ENCODE data around the gene ASCL3.

The ASCL3 gene

DNA sequence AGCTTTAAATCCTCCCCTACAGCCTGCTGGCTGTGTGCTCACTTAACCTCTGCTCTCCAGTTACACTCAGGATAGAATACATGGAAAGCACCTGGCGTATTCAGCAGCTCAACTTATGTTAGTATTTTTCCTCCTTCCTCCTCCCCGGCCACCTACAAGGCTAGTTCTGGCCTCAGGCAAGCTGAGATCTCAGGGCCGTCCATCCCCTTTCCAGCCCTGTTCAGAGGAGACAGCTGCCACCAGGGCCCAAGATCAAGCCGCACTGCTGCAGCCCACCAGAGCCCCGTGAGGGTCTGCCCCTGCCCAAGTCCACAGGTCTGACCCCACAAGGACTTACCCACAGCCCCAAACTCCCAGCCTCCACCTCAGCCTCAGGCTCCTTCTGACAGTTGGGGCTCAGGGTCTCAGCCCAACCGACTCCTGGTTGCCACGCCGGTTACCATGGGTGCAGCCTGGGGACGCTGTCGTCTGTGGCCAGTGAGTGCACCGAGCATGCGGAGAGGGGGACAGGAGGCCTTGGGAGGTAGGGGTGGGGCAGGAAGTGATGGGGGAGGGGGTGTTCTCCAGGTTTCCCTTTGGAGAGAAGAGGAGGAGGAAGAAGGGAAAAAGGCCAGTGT, 10.1 kb downstream of the ASCL3 start, which contains the start of gene C11orf16:
Gene C11orf16 (minus strand): TSS at position 384 of the 617 bp plus-strand sequence. CDS start 639 bp downstream, outside the sequence.
- Histone ChIP-seq H3K79me2 (ENCODE audit: control insufficient read depth, low read length) (no peaks in the 10 kb centered on the region), H3K9me2 (replicated peaks; ENCODE audit: control insufficient read depth, low read length) (no peaks in the 10 kb centered on the region), H3K27ac (ENCODE audit: low read depth, low read length) (no peak within 1 kb of the TSS), H3K9me3 (ENCODE audit: control insufficient read depth, insufficient read depth, low read length) (no peaks in the 10 kb centered on the region), H3K4me1 (ENCODE audit: control insufficient read depth, low read length) (no peaks in the 10 kb centered on the region), H3K36me3 (ENCODE audit: control insufficient read depth, low read length) (no peaks in the 10 kb centered on the region), H3K4me2 (ENCODE audit: low read length) (no peak within 1 kb of the TSS), H3K4me3 (ENCODE audit: low read length) (no peak within 1 kb of the TSS), H3F3A (ENCODE audit: control insufficient read depth, insufficient read depth) (no peaks in the 10 kb centered on the region), H3K27me3 (ENCODE audit: control insufficient read depth, low read length) (no peaks in the 10 kb centered on the region), H4K20me1 (ENCODE audit: control insufficient read depth, insufficient read depth, low read depth, low read length) (no peaks in the 10 kb centered on the region)
- no peak for TF ChIP-seq EZH2phosphoT487 (IDR thresholded peaks at IDR 0.05; ENCODE audit: borderline replicate concordance, low read length)
- TF ChIP-seq, protein P1, sequence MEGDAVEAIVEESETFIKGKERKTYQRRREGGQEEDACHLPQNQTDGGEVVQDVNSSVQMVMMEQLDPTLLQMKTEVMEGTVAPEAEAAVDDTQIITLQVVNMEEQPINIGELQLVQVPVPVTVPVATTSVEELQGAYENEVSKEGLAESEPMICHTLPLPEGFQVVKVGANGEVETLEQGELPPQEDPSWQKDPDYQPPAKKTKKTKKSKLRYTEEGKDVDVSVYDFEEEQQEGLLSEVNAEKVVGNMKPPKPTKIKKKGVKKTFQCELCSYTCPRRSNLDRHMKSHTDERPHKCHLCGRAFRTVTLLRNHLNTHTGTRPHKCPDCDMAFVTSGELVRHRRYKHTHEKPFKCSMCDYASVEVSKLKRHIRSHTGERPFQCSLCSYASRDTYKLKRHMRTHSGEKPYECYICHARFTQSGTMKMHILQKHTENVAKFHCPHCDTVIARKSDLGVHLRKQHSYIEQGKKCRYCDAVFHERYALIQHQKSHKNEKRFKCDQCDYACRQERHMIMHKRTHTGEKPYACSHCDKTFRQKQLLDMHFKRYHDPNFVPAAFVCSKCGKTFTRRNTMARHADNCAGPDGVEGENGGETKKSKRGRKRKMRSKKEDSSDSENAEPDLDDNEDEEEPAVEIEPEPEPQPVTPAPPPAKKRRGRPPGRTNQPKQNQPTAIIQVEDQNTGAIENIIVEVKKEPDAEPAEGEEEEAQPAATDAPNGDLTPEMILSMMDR (IDR thresholded peaks at IDR 0.05; ENCODE audit: low read depth, low read length, poor library complexity, severe bottlenecking), result no peak

- Histone ChIP-seq H3K4me2 (ENCODE audit: low read length) (no peak overlapping the region), H3K4me1 (ENCODE audit: control insufficient read depth, low read length) (no peaks in the 10 kb centered on the region), H4K20me1 (ENCODE audit: control insufficient read depth, insufficient read depth, low read depth, low read length) (no peaks in the 10 kb centered on the region), H3K27ac (ENCODE audit: low read depth, low read length) (no peak overlapping the region), H3K9me3 (ENCODE audit: control insufficient read depth, insufficient read depth, low read length) (no peaks in the 10 kb centered on the region), H3K36me3 (ENCODE audit: control insufficient read depth, low read length) (no peaks in the 10 kb centered on the region; the same call in 1 of the 2 replicates), H3K9me2 (replicated peaks; ENCODE audit: control insufficient read depth, low read length) (no peaks in the 10 kb centered on the region), H3K4me3 (ENCODE audit: low read length) (no peak overlapping the region), H3F3A (ENCODE audit: control insufficient read depth, insufficient read depth) (no peaks in the 10 kb centered on the region), H3K79me2 (ENCODE audit: control insufficient read depth, low read length) (no peaks in the 10 kb centered on the region), H3K27me3 (ENCODE audit: control insufficient read depth, low read length) (no peaks in the 10 kb centered on the region)
- TF ChIP-seq EZH2phosphoT487 (IDR thresholded peaks at IDR 0.05; ENCODE audit: borderline replicate concordance, low read length), result no peak
- TF ChIP-seq, protein P1 (IDR thresholded peaks at IDR 0.05; ENCODE audit: low read depth, low read length, poor library complexity, severe bottlenecking), result no peak
Observed at GRCh38 chr11:8930456-8931175, 12.2 kb downstream of the ASCL3 start.

DNA sequence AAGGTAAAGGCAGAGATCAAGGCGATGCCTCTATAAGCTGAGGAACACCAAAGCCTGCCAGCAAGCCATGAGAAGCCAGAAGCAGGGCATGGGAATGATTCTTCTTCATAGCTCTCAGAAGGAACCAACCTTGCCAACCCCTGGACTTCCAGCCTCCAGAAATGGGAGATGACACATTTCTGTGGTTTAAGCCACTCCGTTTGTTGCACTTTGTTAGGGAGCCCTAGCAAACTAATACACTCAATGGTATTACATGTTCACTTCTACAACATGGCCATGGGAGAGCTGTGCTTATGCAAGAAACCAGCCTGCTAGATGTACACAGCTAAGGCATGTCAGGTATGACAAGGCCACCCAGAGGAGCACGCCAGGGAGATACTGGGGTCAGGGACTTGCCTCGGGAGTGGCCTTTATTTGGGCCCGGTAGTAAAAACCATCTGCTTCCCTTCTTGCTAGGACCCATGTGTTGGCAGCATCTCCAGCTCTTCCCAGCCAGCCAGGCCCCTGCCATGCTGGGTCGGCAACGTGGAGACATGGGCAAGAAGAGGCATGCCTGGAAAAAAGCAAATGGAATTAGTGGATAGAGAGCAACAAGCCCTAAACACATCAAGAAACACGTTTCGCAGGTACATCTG, 13.7 kb downstream of the ASCL3 start:
- Histone ChIP-seq H3K9me2 (replicated peaks; ENCODE audit: control insufficient read depth, low read length) (no peaks in the 10 kb centered on the region), H3K27me3 (ENCODE audit: control insufficient read depth, low read length) (no peaks in the 10 kb centered on the region), H3K36me3 (ENCODE audit: control insufficient read depth, low read length) (no peaks in the 10 kb centered on the region; the same call in 1 of the 2 replicates), H3K4me2 (ENCODE audit: low read length) (no peak overlapping the region), H3K27ac (ENCODE audit: low read depth, low read length) (no peak overlapping the region), H4K20me1 (ENCODE audit: control insufficient read depth, insufficient read depth, low read depth, low read length) (no peaks in the 10 kb centered on the region), H3F3A (ENCODE audit: control insufficient read depth, insufficient read depth) (no peaks in the 10 kb centered on the region), H3K4me3 (ENCODE audit: low read length) (no peak overlapping the region), H3K9me3 (ENCODE audit: control insufficient read depth, insufficient read depth, low read length) (no peaks in the 10 kb centered on the region), H3K79me2 (ENCODE audit: control insufficient read depth, low read length) (no peaks in the 10 kb centered on the region), H3K4me1 (ENCODE audit: control insufficient read depth, low read length) (no peaks in the 10 kb centered on the region)
- TF ChIP-seq, protein P1 (IDR thresholded peaks at IDR 0.05; ENCODE audit: low read depth, low read length, poor library complexity, severe bottlenecking), result no peak
- TF ChIP-seq EZH2phosphoT487 (IDR thresholded peaks at IDR 0.05; ENCODE audit: borderline replicate concordance, low read length), result no peak
